ENCODE data around the gene DCDC1.

Gene DCDC1

DNA sequence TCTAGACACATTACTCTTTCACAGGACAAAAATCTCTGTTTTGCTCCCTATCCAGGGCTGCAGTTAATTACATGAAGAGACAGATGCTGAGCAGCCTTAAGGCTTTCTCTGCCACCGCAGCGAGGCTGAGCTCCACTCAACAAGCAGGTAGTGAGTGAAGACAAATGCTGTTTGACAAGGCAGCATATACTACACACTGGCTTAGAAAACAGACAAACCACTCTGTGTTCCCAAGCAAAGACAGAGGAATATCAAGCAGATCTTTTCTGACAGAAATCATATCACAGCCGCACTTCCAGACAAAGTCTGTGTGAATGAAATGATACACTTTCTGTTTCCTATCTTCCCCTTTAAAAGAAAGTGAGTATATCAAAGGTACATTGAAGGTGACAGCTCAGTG lies 368.1 kb downstream of the DCDC1 start:
- DNase-seq (ENCODE audit: low read depth), result no peak
- TF ChIP-seq, protein P1, sequence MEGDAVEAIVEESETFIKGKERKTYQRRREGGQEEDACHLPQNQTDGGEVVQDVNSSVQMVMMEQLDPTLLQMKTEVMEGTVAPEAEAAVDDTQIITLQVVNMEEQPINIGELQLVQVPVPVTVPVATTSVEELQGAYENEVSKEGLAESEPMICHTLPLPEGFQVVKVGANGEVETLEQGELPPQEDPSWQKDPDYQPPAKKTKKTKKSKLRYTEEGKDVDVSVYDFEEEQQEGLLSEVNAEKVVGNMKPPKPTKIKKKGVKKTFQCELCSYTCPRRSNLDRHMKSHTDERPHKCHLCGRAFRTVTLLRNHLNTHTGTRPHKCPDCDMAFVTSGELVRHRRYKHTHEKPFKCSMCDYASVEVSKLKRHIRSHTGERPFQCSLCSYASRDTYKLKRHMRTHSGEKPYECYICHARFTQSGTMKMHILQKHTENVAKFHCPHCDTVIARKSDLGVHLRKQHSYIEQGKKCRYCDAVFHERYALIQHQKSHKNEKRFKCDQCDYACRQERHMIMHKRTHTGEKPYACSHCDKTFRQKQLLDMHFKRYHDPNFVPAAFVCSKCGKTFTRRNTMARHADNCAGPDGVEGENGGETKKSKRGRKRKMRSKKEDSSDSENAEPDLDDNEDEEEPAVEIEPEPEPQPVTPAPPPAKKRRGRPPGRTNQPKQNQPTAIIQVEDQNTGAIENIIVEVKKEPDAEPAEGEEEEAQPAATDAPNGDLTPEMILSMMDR (IDR thresholded peaks at IDR 0.05; ENCODE audit: low read depth, low read length), result no peak
- TF ChIP-seq POLR2A (IDR thresholded peaks at IDR 0.05; ENCODE audit: extremely low read depth, insufficient read length) (no peak), MYC (IDR thresholded peaks at IDR 0.05; ENCODE audit: low read depth, low read length) (no peak)
- TF ChIP-seq, protein P2, sequence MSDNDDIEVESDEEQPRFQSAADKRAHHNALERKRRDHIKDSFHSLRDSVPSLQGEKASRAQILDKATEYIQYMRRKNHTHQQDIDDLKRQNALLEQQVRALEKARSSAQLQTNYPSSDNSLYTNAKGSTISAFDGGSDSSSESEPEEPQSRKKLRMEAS (IDR thresholded peaks at IDR 0.05; ENCODE audit: low read depth, low read length), result no peak
- no peak overlapping the region for H3K4me3 ChIP-seq (ENCODE audit: low read depth, low read length)

DNA sequence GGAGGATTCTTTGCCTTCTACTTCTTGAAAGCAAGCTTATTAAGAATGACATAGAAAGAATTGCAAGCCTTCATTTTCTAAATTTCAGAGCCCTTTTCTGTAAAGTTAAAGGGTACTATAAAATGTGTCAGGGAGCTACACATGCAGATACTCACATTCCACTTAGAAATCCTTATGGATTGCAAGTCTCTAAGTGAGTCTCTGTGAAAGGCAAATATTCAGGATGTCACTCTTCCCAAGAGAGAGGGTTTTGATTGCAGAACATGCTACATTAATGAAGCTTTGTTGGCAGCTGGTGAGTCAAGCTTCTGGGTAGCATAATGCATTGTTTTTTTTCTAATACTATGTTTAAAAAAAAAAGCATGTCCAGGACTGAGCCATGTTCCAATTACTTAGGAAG lies 369.2 kb downstream of the DCDC1 start:
- no peak for DNase-seq (ENCODE audit: low read depth)
- H3K4me3 ChIP-seq (ENCODE audit: low read depth, low read length), result no peak overlapping the region
- TF ChIP-seq, protein P1 (IDR thresholded peaks at IDR 0.05; ENCODE audit: low read depth, low read length), result no peak
- TF ChIP-seq MYC (IDR thresholded peaks at IDR 0.05; ENCODE audit: low read depth, low read length) (no peak), POLR2A (IDR thresholded peaks at IDR 0.05; ENCODE audit: extremely low read depth, insufficient read length) (no peak)
- TF ChIP-seq, protein P2 (IDR thresholded peaks at IDR 0.05; ENCODE audit: low read depth, low read length), result no peak

DNA sequence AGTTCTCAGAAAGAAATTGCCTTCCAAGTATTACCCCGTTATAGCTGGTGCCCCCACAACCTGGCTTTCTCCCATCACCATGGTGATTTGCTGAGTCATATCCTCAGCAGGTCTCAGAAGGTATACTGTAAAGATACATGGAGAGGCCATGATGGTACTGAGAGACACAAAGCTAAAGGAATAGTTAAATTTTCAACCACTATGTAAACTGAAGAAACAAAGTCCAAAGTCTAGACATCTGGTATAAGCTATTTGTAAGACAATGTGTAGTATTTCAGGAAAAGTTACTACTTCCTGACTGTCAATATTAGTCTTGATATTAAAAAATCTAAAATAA lies 377.1 kb downstream of the DCDC1 start:
- TF ChIP-seq, protein P1 (IDR thresholded peaks at IDR 0.05; ENCODE audit: low read depth, low read length), result no peak
- no peak for TF ChIP-seq POLR2A (IDR thresholded peaks at IDR 0.05; ENCODE audit: extremely low read depth, insufficient read length)
- TF ChIP-seq, protein P2 (IDR thresholded peaks at IDR 0.05; ENCODE audit: low read depth, low read length), result no peak
- TF ChIP-seq MYC (IDR thresholded peaks at IDR 0.05; ENCODE audit: low read depth, low read length), result no peak
- no peak for DNase-seq (ENCODE audit: low read depth)
- H3K4me3 ChIP-seq (ENCODE audit: low read depth, low read length), result no peak overlapping the region

DNA sequence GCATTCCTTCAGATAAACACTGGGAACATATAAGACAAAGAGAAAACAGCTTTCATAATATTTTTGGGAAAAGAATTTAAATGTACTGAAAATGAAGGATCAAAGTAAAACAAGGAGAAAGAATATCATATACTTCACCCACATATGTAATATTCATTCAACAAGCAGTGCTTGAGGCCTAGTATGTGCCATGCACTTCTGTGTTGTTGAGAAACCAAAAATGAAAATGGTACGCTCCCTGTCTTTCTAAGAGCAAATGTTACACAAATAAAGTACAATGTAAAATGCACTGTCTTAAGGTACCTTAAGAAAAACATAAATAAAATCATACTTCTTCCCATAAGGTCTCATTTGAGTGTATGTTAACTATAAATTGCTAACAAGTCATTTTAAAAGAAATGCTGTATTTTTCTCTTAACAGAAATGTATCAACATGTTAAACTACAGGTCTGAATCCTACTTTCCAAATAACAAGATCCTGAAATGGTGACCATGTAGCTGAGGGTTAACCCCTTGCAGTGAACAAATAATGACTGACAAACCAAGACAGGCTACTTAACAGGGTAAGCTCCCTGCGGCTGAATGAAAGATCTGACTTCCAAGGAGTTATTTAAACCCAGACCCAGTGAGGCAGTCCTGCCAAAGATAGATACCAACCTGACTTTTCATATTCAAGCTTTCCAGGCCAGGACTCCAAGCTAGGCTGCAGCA lies 377.6 kb downstream of the DCDC1 start:
- no peak overlapping the region for H3K4me3 ChIP-seq (ENCODE audit: low read depth, low read length)
- DNase-seq (ENCODE audit: low read depth), result no peak
- no peak for TF ChIP-seq POLR2A (IDR thresholded peaks at IDR 0.05; ENCODE audit: extremely low read depth, insufficient read length)
- TF ChIP-seq, protein P2 (IDR thresholded peaks at IDR 0.05; ENCODE audit: low read depth, low read length), result no peak
- no peak for TF ChIP-seq MYC (IDR thresholded peaks at IDR 0.05; ENCODE audit: low read depth, low read length)
- TF ChIP-seq, protein P1 (IDR thresholded peaks at IDR 0.05; ENCODE audit: low read depth, low read length), result no peak

DNA sequence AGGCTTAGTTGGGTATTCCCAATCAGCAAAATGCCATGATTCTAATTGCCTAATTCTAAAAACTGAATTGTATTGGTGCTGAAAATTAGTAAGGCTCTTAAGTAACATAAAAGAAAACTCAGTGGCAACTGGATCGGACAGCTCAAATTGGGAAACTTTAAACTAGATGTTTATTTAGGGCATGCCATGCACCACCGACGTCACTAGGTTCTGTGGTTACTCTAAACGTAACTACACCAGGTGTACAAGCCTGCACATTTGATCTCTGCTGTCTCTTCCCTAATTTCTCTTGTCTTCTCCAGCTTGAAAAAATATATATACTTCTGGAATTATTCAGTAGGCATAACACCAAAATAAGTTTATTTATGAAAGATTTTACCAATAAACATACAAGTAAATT lies 378.2 kb downstream of the DCDC1 start:
- TF ChIP-seq, protein P2 (IDR thresholded peaks at IDR 0.05; ENCODE audit: low read depth, low read length), result no peak
- TF ChIP-seq, protein P1 (IDR thresholded peaks at IDR 0.05; ENCODE audit: low read depth, low read length), result no peak
- TF ChIP-seq MYC (IDR thresholded peaks at IDR 0.05; ENCODE audit: low read depth, low read length), result no peak
- TF ChIP-seq POLR2A (IDR thresholded peaks at IDR 0.05; ENCODE audit: extremely low read depth, insufficient read length), result no peak
- no peak overlapping the region for H3K4me3 ChIP-seq (ENCODE audit: low read depth, low read length)
- no peak for DNase-seq (ENCODE audit: low read depth)
